Type B pancreatic cell (in vitro differentiated cells): ENCODE results near the gene AGER. TPM values are rescaled to one million over a fixed set of nuclear protein-coding genes. Genes with fewer than 3 reads are reported as not detected.

Source experiments
- DNase-seq: peaks from one replicate; pipeline ENCODE4 v3.0.0; 2021; ENCODE audit warnings: mixed read lengths; ENCODE audit not compliant: unreplicated experiment; ENCODE audit errors: extremely low spot score
- H3K27ac Mint-ChIP-seq: 2 replicates; pipeline ENCODE4 v1.8.0; 2021; ENCODE audit warnings: mild to moderate bottlenecking, mixed read lengths
- H3K27me3 Mint-ChIP-seq: 2 replicates; pipeline ENCODE4 v1.8.0; 2021; ENCODE audit warnings: mixed read lengths
- H3K36me3 Mint-ChIP-seq: 2 replicates; pipeline ENCODE4 v1.8.0; 2021; ENCODE audit warnings: mixed read lengths
- H3K4me1 Mint-ChIP-seq: one replicate; pipeline ENCODE4 v1.8.0; 2021; ENCODE audit warnings: mixed read lengths; ENCODE audit not compliant: unreplicated experiment
- H3K4me3 Mint-ChIP-seq: 2 replicates; pipeline ENCODE4 v1.8.0; 2021; ENCODE audit warnings: mild to moderate bottlenecking, mixed read lengths
- H3K9me3 Mint-ChIP-seq: 2 replicates; pipeline ENCODE4 v1.8.0; 2021; ENCODE audit warnings: mixed read lengths
- CTCF ChIP-seq: fragments of 200-600 bp; sonication (generic); conservative IDR thresholded peaks from 2 replicates; pipeline ENCODE4 v1.5.0; 2021; ENCODE audit warnings: antibody characterized with exemption, mild to moderate bottlenecking
- total RNA-seq: library from RNA; stranded (reverse); gene quantifications from 2 replicates; pipeline ENCODE4 v1.2.1, GENCODE V29; 2021; ENCODE audit warnings: low replicate concordance

Gene AGER
- total RNA-seq, 1 donor from 2014 or later: 16.9 TPM

DNA sequence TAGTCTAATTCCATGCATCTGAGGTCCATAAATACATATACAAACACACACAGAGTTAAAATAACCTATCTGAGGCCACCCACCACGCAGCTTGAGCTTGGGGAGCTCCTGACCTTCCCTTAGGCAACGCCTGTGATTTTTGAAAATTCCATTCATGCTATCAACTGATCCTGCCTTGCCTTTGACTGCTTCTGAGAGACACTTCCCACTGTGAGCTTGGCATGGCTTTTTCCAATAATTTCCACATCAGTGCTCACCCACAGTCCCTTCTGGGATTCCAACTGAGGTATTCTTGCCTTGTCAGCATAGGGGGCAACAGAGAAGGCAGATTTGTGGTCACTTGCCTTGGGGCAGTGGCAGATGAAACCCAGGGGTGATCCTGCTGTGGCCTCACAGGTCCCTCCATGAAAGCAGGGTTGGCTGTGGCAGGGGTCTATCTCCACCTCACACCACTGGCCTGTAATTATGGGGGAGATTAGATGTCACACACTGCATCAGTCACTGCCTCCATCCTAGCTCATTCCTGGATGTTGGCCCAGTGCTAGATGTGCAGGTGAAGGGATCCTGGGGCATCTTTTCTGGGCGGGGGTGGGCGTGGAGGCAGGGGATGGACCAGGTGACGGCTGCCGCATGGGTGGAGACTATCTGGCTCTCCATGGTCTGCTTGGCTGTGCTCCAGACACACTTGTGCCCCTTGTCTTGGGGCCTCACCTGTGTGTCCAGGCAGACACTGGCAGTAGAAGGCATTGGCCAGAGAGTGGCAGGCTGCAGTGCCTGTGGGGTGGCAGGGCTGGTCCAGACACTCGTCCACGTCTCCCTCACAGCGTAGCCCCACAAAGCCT, 19.6 kb upstream of the AGER start:
- no peak overlapping the region for H3K27ac Mint-ChIP-seq
- no peaks in the 10 kb centered on the region for H3K36me3 Mint-ChIP-seq
- no peak for TF ChIP-seq CTCF
- peaks cover 4% of the 10 kb centered on the region for H3K27me3 Mint-ChIP-seq
- peaks cover 6% of the 10 kb centered on the region for H3K4me1 Mint-ChIP-seq
- no peak overlapping the region for H3K4me3 Mint-ChIP-seq
- no peaks in the 10 kb centered on the region for H3K9me3 Mint-ChIP-seq
- no peak for DNase-seq

DNA sequence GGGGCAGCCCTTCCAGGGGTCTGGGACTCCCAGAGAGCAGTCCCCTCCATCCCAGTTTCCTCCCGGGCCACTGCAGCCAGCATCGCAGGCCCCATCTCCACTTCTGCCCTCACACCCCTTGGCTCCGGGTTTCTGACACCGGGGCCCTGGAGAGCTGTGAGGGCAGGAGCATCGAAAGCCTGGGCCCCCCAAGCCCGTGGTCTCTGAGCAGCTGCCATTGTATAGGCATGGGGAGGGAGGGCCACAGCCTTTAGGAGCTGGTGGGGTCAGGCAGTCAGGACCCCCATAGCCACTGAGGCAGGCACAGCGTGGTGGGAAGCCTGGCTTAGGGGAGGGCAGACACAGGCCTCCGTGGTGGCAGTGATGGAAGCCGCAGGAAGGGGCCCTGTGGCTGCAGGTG, 18.1 kb upstream of the AGER start:
- Mint-ChIP-seq H3K27ac (no peak overlapping the region), H3K9me3 (no peaks in the 10 kb centered on the region), H3K4me1 (peaks cover 6% of the 10 kb centered on the region), H3K4me3 (no peak overlapping the region), H3K27me3 (peaks cover 4% of the 10 kb centered on the region), H3K36me3 (no peaks in the 10 kb centered on the region)
- no peak for TF ChIP-seq CTCF
- DNase-seq: no peak

DNA sequence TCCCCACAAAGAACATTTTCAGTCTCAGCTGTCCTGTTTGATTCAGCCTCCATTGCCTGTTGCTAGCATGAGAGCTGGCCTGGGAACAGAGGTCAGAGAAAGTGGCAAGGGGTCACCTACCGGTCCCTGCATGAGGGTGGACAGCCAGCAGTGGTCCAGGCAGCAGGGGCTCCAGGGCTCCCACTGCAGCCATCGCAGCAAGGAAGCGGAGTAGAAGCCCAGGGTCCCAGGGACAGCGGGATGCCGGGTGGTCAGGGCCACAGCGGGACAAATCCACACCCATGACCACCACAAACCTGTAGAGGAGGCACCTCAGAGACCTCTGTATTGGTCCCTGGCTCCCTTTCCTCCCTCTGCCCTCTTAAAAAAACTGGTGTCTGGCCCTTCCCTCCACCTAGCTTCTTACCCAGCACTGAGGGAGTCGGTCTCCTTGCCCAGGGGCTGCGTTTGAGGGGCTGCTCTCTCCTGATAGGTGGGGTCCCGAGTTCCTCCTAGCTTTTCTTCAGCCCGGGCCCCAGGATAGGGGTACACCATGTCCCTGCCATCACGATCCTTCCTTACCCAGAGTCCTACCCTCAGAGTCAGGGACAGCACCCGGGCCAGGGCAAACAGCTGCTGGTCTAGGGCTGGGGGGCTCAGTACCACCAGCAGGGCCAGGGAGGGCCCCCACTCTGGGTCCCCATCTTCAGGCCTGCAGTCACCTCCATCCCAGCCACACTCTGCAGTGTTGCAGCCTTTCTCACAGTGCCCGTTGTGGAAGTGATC, 16.8 kb upstream of the AGER start:
- no peak for DNase-seq
- no peak overlapping the region for H3K27ac Mint-ChIP-seq
- no peak for TF ChIP-seq CTCF
- peaks cover 16% of the 10 kb centered on the region for H3K4me1 Mint-ChIP-seq
- H3K27me3 Mint-ChIP-seq: peaks cover 4% of the 10 kb centered on the region
- no peaks in the 10 kb centered on the region for H3K9me3 Mint-ChIP-seq
- H3K4me3 Mint-ChIP-seq: no peak overlapping the region
- H3K36me3 Mint-ChIP-seq: no peaks in the 10 kb centered on the region

- peaks cover 30% of the 10 kb centered on the region for H3K4me1 Mint-ChIP-seq
- DNase-seq: no peak
- no peaks in the 10 kb centered on the region for H3K9me3 Mint-ChIP-seq
- H3K36me3 Mint-ChIP-seq: no peaks in the 10 kb centered on the region
- H3K27ac Mint-ChIP-seq: peak overlapping the region; percentile 62
- no peak overlapping the region for H3K4me3 Mint-ChIP-seq
- no peak for TF ChIP-seq CTCF
- H3K27me3 Mint-ChIP-seq: no peaks in the 10 kb centered on the region
Observed at GRCh38 chr6:32198866-32199265, 14.8 kb upstream of the AGER start.

GRCh38 chr6:32198345-32198696, 14.3 kb upstream of the AGER start:
- Mint-ChIP-seq H3K27ac (peak overlapping the region; percentile 62), H3K4me1 (peaks cover 30% of the 10 kb centered on the region), H3K36me3 (no peaks in the 10 kb centered on the region), H3K4me3 (no peak overlapping the region), H3K9me3 (no peaks in the 10 kb centered on the region), H3K27me3 (no peaks in the 10 kb centered on the region)
- no peak for DNase-seq
- TF ChIP-seq CTCF: no peak
